Mesendoderm (in vitro differentiated cells): Measurements from ENCODE around the gene LRIF1. TPM values are rescaled to one million over a fixed set of nuclear protein-coding genes. Genes with fewer than 3 reads are reported as not detected.
"Not testable (repeated sequence)": the region's sequence is repeated elsewhere in the genome, so short reads cannot be mapped to it uniquely, and the experiment has no call there.

Experiments
- DNase-seq: peaks from one replicate; pipeline ENCODE4 v3.0.0; 2013
- H2AK5ac ChIP-seq: 2 replicates; pipeline ENCODE4 v1.6.1; 2013; ENCODE audit warnings: low read length, inconsistent platforms
- H2BK120ac ChIP-seq: 2 replicates; pipeline ENCODE4 v1.6.1; 2013; ENCODE audit warnings: low read depth, mild to moderate bottlenecking, low read length, moderate library complexity, mixed read lengths
- H2BK15ac ChIP-seq: replicated peaks from 2 replicates; pipeline ENCODE4 v1.6.1; 2013; ENCODE audit warnings: low read depth, mild to moderate bottlenecking, moderate library complexity
- H2BK5ac ChIP-seq: 2 replicates; pipeline ENCODE4 v1.6.1; 2013; ENCODE audit warnings: low read length, inconsistent platforms
- H3K18ac ChIP-seq: 2 replicates; pipeline ENCODE4 v1.6.1; 2013; ENCODE audit warnings: mild to moderate bottlenecking, low read length, mixed read lengths
- H3K23ac ChIP-seq: one replicate; pipeline ENCODE4 v1.6.1; 2013; ENCODE audit warnings: low read length
- H3K27ac ChIP-seq: 2 replicates; pipeline ENCODE4 v1.5.1; 2013; ENCODE audit warnings: low read depth, mild to moderate bottlenecking, inconsistent platforms, low read length, moderate library complexity
- H3K27me3 ChIP-seq: 2 replicates; pipeline ENCODE4 v1.6.1; 2013; ENCODE audit warnings: low read length, control low read depth, mild to moderate bottlenecking, inconsistent platforms; ENCODE audit not compliant: insufficient read depth, poor library complexity
- H3K36me3 ChIP-seq: 2 replicates; pipeline ENCODE4 v1.6.1; 2013; ENCODE audit warnings: low read length, inconsistent platforms; ENCODE audit not compliant: control insufficient read depth, insufficient read depth
- H3K4ac ChIP-seq: one replicate; pipeline ENCODE4 v1.6.1; 2013; ENCODE audit warnings: low read depth, mild to moderate bottlenecking, low read length, moderate library complexity
- H3K4me1 ChIP-seq: 2 replicates; pipeline ENCODE4 v1.6.1; 2013; ENCODE audit warnings: low read depth, low read length, inconsistent platforms; ENCODE audit not compliant: control insufficient read depth
- H3K4me2 ChIP-seq: 2 replicates; pipeline ENCODE4 v1.6.1; 2013; ENCODE audit warnings: low read length
- H3K4me3 ChIP-seq: 2 replicates; pipeline ENCODE4 v1.5.1; 2013; ENCODE audit warnings: mild to moderate bottlenecking, low read length
- H3K56ac ChIP-seq: one replicate; pipeline ENCODE4 v1.6.1; 2013; ENCODE audit warnings: low read length
- H3K79me1 ChIP-seq: 2 replicates; pipeline ENCODE4 v1.6.1; 2013; ENCODE audit warnings: low read length, inconsistent platforms
- H3K79me2 ChIP-seq: 2 replicates; pipeline ENCODE4 v1.6.1; 2013; ENCODE audit warnings: mild to moderate bottlenecking, low read length; ENCODE audit not compliant: control insufficient read depth, insufficient read depth
- H3K9ac ChIP-seq: 2 replicates; pipeline ENCODE4 v1.6.1; 2013; ENCODE audit warnings: low read length, inconsistent platforms
- H4K5ac ChIP-seq: one replicate; pipeline ENCODE4 v1.6.1; 2013; ENCODE audit warnings: low read length
- H4K8ac ChIP-seq: one replicate; pipeline ENCODE4 v1.6.1; 2013; ENCODE audit warnings: low read depth, mild to moderate bottlenecking, control low read depth, low read length, moderate library complexity
- WGBS: extraction: QIAGEN DNeasy Blood & Tissue Kit; methylation state at CpG from one replicate; pipeline ENCODE4 v1.1.7; 2013; ENCODE audit warnings: low lambda C conversion rate, missing lambda C conversion rate; ENCODE audit not compliant: insufficient coverage; ENCODE audit errors: extremely low coverage; 5-methylcytosine and 5-hydroxymethylcytosine counted together
- polyA plus RNA-seq, 2 experiments: library from polyadenylated mRNA; stranded (reverse); fragments of 200-250 nt; gene quantifications; one replicate each; pipeline ENCODE4 v1.2.3, GENCODE V29; 2013

LRIF1 gene, protein sequence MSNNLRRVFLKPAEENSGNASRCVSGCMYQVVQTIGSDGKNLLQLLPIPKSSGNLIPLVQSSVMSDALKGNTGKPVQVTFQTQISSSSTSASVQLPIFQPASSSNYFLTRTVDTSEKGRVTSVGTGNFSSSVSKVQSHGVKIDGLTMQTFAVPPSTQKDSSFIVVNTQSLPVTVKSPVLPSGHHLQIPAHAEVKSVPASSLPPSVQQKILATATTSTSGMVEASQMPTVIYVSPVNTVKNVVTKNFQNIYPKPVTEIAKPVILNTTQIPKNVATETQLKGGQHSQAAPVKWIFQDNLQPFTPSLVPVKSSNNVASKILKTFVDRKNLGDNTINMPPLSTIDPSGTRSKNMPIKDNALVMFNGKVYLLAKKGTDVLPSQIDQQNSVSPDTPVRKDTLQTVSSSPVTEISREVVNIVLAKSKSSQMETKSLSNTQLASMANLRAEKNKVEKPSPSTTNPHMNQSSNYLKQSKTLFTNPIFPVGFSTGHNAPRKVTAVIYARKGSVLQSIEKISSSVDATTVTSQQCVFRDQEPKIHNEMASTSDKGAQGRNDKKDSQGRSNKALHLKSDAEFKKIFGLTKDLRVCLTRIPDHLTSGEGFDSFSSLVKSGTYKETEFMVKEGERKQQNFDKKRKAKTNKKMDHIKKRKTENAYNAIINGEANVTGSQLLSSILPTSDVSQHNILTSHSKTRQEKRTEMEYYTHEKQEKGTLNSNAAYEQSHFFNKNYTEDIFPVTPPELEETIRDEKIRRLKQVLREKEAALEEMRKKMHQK
- polyA plus RNA-seq (2013, experiment 1 of 2), result 11.7 TPM
- 11.6 TPM for polyA plus RNA-seq (2013, experiment 2 of 2)

DNA sequence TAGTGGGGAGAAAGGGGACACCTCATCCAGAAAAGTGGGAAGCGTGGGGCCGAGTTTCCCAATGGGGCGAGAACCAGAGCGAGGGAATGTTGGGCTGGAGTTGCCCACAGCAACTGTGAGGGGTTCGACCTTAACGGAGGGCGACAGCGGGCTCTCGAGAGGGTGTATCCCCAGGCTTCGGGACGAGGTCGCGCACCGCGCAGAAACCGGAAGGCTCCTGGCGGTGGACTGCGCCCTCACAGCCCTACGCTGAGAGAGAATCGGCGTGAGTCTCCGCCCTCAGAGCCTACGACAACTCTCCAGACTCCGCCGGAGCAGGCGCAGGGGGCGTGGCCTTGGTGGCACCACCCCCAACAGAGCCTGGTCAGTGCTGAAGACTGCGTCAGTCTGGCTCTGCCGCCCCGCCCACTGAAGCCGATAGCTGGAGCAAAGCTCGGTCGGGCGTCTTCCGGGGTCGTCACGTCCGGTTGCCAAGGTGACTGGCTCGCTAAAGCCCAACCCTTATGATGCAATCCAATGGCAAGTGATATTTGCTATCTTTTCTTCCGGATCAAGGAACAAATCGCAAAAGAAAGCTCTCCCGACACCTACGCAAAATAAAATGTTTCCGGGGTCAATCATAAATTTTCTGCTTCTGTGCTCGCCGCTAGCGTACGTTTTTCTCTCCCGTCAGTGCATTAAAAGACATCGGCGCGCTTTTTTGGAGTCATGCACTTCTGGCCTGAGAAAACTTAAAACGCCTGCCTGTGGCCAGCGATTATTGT, at the start of gene LRIF1:
LRIF1 (minus strand) TSS at position 232 of the 764 bp plus-strand sequence. CDS start 234 bp downstream, outside the sequence.
- no peak within 1 kb of the TSS for H2BK15ac ChIP-seq
- peak within 1 kb of the TSS; percentile 68 for H2BK120ac ChIP-seq
- H3K56ac ChIP-seq, result peak within 1 kb of the TSS; percentile 85
- no peaks in the 10 kb centered on the region for H3K36me3 ChIP-seq
- H3K23ac ChIP-seq, result no peak within 1 kb of the TSS
- H4K5ac ChIP-seq, result no peak within 1 kb of the TSS
- H2BK5ac ChIP-seq, result no peak within 1 kb of the TSS
- H3K4ac ChIP-seq, result no peak within 1 kb of the TSS
- no peaks in the 10 kb centered on the region for H3K27me3 ChIP-seq
- peak; percentile 99 for DNase-seq
- no peaks in the 10 kb centered on the region for H3K79me2 ChIP-seq
- peak within 1 kb of the TSS; percentile 66 for H3K4me3 ChIP-seq
- H3K18ac ChIP-seq, result peak within 1 kb of the TSS; percentile 12
- no CpG with 5 or more reads among the region's 54 CpGs for WGBS
- no peak within 1 kb of the TSS for H2AK5ac ChIP-seq
- peak within 1 kb of the TSS; percentile 73 for H3K9ac ChIP-seq
- no peaks in the 10 kb centered on the region for H3K79me1 ChIP-seq
- H3K27ac ChIP-seq, result peak within 1 kb of the TSS; percentile 77
- peak within 1 kb of the TSS; percentile 93 for H4K8ac ChIP-seq
- no peaks in the 10 kb centered on the region for H3K4me1 ChIP-seq
- peak within 1 kb of the TSS; percentile 32 for H3K4me2 ChIP-seq

DNA sequence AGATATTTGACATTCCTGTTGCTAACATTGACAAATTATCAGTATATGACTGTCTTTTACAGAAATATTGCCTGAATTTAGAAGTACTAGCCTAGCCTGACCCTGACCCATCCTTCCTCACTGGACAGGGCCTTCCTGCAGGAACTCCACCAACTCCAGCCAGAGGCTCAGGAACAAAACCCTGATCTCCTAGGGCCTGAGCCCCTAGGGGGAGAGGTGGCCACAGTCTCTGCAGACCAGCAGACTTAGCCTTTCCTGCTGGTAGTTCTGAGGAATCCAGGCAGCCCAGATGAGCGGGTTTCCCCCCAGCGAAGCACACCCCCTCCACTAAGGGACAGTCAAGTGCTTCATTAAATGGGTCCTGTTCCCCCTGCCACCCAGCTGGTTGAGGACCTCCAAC, 44.3 kb upstream of the LRIF1 start:
- Histone ChIP-seq H3K27me3 (no peaks in the 10 kb centered on the region), H2BK5ac (no peak overlapping the region), H3K79me2 (no peaks in the 10 kb centered on the region), H2BK120ac (no peak overlapping the region), H3K36me3 (no peaks in the 10 kb centered on the region), H3K18ac (no peak overlapping the region), H3K4ac (no peak overlapping the region), H2BK15ac (no peak overlapping the region), H3K4me1 (no peaks in the 10 kb centered on the region), H4K8ac (no peak overlapping the region), H3K27ac (no peak overlapping the region), H4K5ac (no peak overlapping the region), H3K79me1 (no peaks in the 10 kb centered on the region), H3K56ac (no peak overlapping the region), H3K9ac (no peak overlapping the region), H3K23ac (no peak overlapping the region), H3K4me2 (no peak overlapping the region), H2AK5ac (no peak overlapping the region), H3K4me3 (no peak overlapping the region)
- WGBS, result no CpG with 5 or more reads among the region's 2 CpGs
- no peak for DNase-seq

DNA sequence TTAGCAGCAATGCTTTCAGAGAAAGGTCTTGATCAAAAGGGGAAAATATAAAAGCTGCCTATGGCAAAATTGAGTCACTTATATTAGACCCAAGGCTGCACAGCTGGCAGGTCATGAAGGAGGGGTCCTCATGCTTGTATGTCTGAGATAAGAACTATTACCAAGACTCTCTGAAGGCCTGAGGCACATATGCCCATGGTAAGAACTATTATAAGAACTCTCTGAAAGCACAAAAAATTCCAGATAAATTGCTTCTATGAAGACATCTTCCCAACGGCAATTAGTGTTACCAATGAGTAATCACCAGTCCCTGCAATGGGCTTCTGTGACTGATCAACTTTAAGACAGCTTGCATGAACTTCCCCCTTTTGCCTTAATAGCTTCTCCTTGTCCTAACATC, 42.8 kb upstream of the LRIF1 start:
- no CpG with 5 or more reads among the region's 1 CpG for WGBS
- Histone ChIP-seq H3K18ac (no peak overlapping the region), H3K79me2 (no peaks in the 10 kb centered on the region), H4K5ac (no peak overlapping the region), H3K4me1 (no peaks in the 10 kb centered on the region), H2AK5ac (no peak overlapping the region), H3K9ac (no peak overlapping the region), H3K4ac (no peak overlapping the region), H3K79me1 (no peaks in the 10 kb centered on the region), H4K8ac (no peak overlapping the region), H3K36me3 (no peaks in the 10 kb centered on the region), H3K27ac (no peak overlapping the region), H3K27me3 (no peaks in the 10 kb centered on the region), H3K4me3 (no peak overlapping the region), H3K56ac (no peak overlapping the region), H2BK5ac (no peak overlapping the region), H2BK15ac (no peak overlapping the region), H3K4me2 (no peak overlapping the region), H3K23ac (no peak overlapping the region), H2BK120ac (no peak overlapping the region)
- no peak for DNase-seq

DNA sequence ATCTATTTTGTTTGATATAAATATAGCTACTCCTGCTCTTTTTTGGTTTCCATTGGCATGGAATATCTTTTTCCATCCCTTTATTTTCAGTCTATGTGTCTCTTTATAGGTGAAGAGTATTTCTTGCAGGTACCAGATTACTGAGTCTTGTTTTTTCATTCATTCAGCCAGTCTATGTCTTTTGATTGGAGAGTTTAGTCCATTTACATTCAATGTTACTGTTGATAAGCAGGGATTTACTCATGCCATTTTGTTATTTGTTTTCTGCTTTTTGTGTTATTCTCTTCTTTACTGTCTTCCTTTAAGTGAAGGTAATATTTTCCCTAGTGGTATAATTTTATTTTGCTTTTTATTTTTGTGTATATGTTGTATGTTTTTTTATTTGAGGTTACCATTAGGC, 35.9 kb upstream of the LRIF1 start:
- not testable (repeated sequence) for H2BK120ac ChIP-seq, H3K79me1 ChIP-seq, H3K4ac ChIP-seq, H2AK5ac ChIP-seq, H2BK15ac ChIP-seq, H3K23ac ChIP-seq, H4K8ac ChIP-seq, H3K18ac ChIP-seq, H3K79me2 ChIP-seq, H3K4me1 ChIP-seq, H3K27me3 ChIP-seq, H3K4me2 ChIP-seq, H3K9ac ChIP-seq, H2BK5ac ChIP-seq, H3K56ac ChIP-seq, H3K4me3 ChIP-seq, H4K5ac ChIP-seq, H3K27ac ChIP-seq, DNase-seq, H3K36me3 ChIP-seq

DNA sequence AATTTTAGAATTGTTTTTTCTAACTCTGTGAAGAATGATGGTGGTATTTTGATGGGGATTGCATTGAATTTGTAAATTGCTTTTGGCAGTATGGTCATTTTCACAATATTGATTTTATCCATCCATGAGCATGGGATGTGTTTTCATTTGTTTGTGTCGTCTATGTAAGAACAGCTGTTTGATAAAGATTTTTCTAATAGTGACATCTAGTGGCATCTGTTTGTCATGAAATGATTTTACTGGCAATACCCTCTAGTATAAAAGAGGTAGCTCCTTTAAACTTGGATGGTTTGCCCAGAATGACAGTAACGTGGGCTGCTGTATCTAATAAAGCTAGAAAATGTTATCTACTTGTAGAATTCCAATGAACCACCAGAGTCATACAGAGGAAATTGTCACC, 28.6 kb upstream of the LRIF1 start:
- H4K8ac ChIP-seq, H2AK5ac ChIP-seq, H3K27me3 ChIP-seq, H3K4me3 ChIP-seq, H3K79me2 ChIP-seq, H2BK120ac ChIP-seq, H4K5ac ChIP-seq, H3K9ac ChIP-seq, H3K36me3 ChIP-seq, H3K56ac ChIP-seq, H3K4me1 ChIP-seq, H3K23ac ChIP-seq, H3K18ac ChIP-seq, H3K79me1 ChIP-seq, H3K4ac ChIP-seq, H3K27ac ChIP-seq, H2BK15ac ChIP-seq, H2BK5ac ChIP-seq, H3K4me2 ChIP-seq: not testable (repeated sequence)
- WGBS, result no CpG with 5 or more reads among the region's 2 CpGs
- peak; percentile 24 for DNase-seq
